ENCODE data around the gene EFL1.
"Not testable (repeated sequence)": the region's sequence is repeated elsewhere in the genome, so short reads cannot be mapped to it uniquely, and the experiment has no call there.

EFL1 gene

GRCh38 chr15:82281276-82281675 lies 18.7 kb upstream of the EFL1 start:
- DNase-seq (ENCODE audit: low spot score) = not testable (repeated sequence)

GRCh38 chr15:82275410-82275809 lies 12.9 kb upstream of the EFL1 start:
- no peak for DNase-seq (ENCODE audit: low spot score)

GRCh38 chr15:82272154-82272553 lies 9.6 kb upstream of the EFL1 start:
- no peak for DNase-seq (ENCODE audit: low spot score)

GRCh38 chr15:82268454-82268853 lies 5.9 kb upstream of the EFL1 start:
- not testable (repeated sequence) for DNase-seq (ENCODE audit: low spot score)

GRCh38 chr15:82267137-82267536 lies 4.6 kb upstream of the EFL1 start:
- DNase-seq (ENCODE audit: low spot score) = not testable (repeated sequence)

GRCh38 chr15:82263350-82263749 lies 816 bp upstream of the EFL1 start:
- DNase-seq (ENCODE audit: low spot score) = no peak

- not testable (repeated sequence) for DNase-seq (ENCODE audit: low spot score)
Observed at GRCh38 chr15:82261566-82262421, 740 bp downstream of the EFL1 start.

GRCh38 chr15:82248261-82248660 lies 14.3 kb downstream of the EFL1 start:
- DNase-seq (ENCODE audit: low spot score) = not testable (repeated sequence)

- not testable (repeated sequence) for DNase-seq (ENCODE audit: low spot score)
Observed at GRCh38 chr15:82245956-82246355, 16.6 kb downstream of the EFL1 start.

- DNase-seq (ENCODE audit: low spot score) = not testable (repeated sequence)
Observed at GRCh38 chr15:82243644-82244043, 18.9 kb downstream of the EFL1 start.

- DNase-seq (ENCODE audit: low spot score) = not testable (repeated sequence)
Observed at GRCh38 chr15:82241836-82242499, 20.6 kb downstream of the EFL1 start.

GRCh38 chr15:82239685-82240391 lies 22.7 kb downstream of the EFL1 start:
- no peak for DNase-seq (ENCODE audit: low spot score)

GRCh38 chr15:82237944-82238534 lies 24.5 kb downstream of the EFL1 start:
- not testable (repeated sequence) for DNase-seq (ENCODE audit: low spot score)

- DNase-seq (ENCODE audit: low spot score) = no peak
Observed at GRCh38 chr15:82231842-82232241, 30.7 kb downstream of the EFL1 start.

GRCh38 chr15:82231233-82231632 lies 31.3 kb downstream of the EFL1 start:
- DNase-seq (ENCODE audit: low spot score) = no peak

- no peak for DNase-seq (ENCODE audit: low spot score)
Observed at GRCh38 chr15:82228750-82229149, 33.8 kb downstream of the EFL1 start.

- not testable (repeated sequence) for DNase-seq (ENCODE audit: low spot score)
Observed at GRCh38 chr15:82221535-82221934, 41.0 kb downstream of the EFL1 start.

GRCh38 chr15:82216092-82216491 lies 46.4 kb downstream of the EFL1 start:
- DNase-seq (ENCODE audit: low spot score) = not testable (repeated sequence)

- not testable (repeated sequence) for DNase-seq (ENCODE audit: low spot score)
Observed at GRCh38 chr15:82212201-82212600, 50.3 kb downstream of the EFL1 start.

- DNase-seq (ENCODE audit: low spot score) = not testable (repeated sequence)
Observed at GRCh38 chr15:82210066-82210597, 52.4 kb downstream of the EFL1 start.

- not testable (repeated sequence) for DNase-seq (ENCODE audit: low spot score)
Observed at GRCh38 chr15:82204575-82204974, 58.0 kb downstream of the EFL1 start.

All from left forelimb (tissue), 1 donor.